GM12874 (cell line): ENCODE data around the gene RNF115.

ENCODE experiments used
- CTCF ChIP-seq: IDR thresholded peaks from 2 replicates; pipeline ENCODE4 v1.5.1; 2011; ENCODE audit warnings: low read depth, mild to moderate bottlenecking, control low read depth, low read length, moderate library complexity; ENCODE audit not compliant: insufficient read depth

RNF115 gene

GRCh38 chr1:145858238-145858900 is 34.5 kb upstream of the RNF115 start:
- no peak for TF ChIP-seq CTCF

DNA sequence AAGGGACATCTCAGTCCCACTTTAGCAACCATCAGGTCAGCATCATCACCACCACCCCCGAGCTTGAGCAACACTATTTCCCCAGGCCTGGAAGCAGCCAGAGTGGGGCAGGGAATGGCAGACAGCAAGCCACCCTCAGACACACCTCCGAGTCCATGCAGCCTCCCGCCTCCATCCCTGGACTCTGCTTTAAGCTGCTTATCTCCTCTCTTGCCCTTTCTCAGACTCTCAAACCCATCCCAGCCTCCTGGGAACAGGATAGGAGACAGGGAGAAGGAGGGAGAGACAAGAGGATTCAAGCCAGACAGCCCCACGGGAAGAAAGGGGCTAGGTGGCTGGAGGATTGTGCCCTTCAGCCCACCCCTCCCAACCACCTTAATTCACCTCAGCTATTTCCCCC is 33.3 kb upstream of the RNF115 start:
- TF ChIP-seq CTCF, result no peak

- peak; percentile 25; the same call in 1 of the 2 replicates for TF ChIP-seq CTCF
These were observed 31.6 kb upstream of the RNF115 start for GRCh38 chr1:145855426-145855948.

- peak; percentile 61 for TF ChIP-seq CTCF
These were observed 25.7 kb upstream of the RNF115 start for GRCh38 chr1:145849356-145850160.

DNA sequence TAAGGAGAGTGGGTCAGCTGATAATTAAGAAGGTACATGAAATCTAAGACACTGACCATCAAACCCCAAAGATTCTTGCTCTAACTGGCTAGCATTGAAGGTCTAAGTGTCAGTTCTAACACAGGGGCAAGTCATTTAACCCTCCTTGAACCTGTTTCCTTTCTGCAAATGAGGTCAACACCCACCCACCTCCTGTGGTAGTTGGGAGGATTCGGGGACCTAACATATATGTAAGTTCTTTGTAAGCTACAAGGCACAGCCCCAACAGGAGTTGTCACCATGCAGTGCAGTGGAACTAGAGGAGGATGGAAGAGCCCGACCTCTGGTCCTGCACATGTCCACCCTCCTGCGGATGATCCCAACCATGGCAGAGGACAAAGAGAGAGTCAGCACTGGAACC is 23.9 kb upstream of the RNF115 start:
- TF ChIP-seq CTCF, result no peak

DNA sequence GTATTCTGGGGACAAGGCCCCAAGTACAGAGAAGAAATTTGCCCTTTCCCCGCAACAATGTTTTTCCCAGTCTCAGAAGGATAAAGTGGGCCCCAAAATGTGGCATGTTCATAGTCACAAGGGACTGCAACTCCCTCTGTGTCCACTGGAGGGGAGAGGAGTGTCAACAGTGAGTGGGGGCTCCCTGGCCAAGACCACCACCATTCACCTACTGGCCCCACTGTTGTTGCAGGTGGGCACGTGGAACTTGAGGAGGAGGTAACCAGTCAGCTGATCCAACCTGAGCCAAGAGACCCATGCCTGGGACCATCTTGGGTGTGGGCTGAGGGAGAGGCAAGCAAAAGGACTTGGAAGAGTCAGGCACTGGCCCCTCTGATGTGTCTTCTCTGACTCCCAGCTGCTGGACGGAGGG is 22.3 kb upstream of the RNF115 start:
- TF ChIP-seq CTCF, result peak; percentile 82

DNA sequence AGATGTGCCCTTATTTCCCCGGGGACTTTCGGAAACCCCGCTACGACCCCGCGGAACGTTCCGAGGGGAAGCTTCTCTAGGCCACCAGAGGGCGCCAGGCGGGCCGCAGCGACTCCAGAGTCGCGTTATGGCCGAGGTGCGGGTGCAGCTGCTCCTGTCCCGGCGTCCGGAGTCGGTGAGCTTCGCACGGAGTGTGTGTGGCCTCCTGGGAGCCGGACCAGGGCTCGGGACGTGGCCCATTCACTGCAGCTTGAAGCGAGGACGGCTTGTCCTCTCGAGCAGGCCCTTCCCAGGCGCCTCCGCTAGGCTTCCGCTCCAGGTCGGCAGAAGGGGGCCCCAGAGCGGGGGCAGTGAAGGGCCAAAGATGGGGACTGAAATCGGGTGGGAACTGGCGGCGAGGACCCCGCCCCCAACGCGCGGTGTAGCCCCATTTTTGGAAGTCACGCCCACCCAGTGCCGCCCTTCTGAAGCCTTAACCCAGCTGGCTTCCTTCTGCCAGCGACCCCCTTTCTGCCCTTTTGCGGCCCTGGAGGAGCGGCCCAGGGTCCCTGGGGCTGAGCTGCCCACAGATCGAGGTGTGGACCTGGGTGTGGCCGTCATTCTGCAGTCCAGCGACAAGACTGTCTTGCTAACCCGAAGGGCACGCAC is 21.7 kb upstream of the RNF115 start, which contains the start of gene NUDT17:
Gene NUDT17 (plus strand): TSS at position 117 of the 648 bp plus-strand sequence. CDS start 11 bp downstream, at position 128.
- peak; percentile 97 for TF ChIP-seq CTCF
